Stimulated activated naive CD4-positive, alpha-beta T cell (primary cell): ENCODE data around the gene ENTPD8.
"Not testable (repeated sequence)": the region's sequence is repeated elsewhere in the genome, so short reads cannot be mapped to it uniquely, and the experiment has no call there.

Experiments
- DNase-seq, 6 experiments: peaks; one replicate each; lab custom pipeline; 2025; lab: John Stamatoyannopoulos, UW

ENTPD8 gene

DNA sequence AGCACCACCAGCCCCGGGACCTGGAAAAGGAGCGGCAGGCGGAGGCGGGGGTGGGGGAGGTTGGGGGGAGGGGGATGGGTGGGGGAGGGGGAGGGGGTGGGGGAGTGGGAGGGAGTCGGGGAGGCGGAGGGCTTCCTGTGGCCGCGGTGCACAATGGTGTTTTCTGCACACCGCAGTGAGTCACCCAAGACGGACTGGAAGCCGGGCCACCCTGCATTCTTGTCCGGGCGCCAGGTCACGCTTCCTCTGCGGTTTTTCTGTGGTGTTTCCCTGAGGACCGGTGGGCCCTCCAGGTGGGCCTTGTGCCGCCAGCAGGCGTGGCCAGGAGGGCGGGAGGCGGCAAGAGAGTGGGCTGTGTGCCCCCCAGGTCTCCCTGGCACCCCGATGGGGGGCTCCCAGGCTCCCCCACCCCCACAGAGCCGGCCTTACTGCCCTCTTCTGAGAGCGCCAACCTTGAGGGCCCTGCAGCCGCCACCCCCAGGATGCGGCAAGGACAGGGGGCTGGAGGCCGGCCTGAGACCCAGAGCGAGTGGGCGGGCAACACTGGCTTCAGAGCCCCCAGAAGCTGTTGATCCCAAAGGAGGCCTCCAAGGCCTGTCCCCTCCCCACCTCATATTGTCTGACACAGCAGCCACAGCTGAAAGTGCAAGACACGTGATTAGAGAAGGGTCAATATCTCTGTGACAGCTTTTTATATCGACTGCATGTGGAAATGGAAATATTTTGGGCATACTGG lies 29.3 kb downstream of the ENTPD8 start:
- no peak for DNase-seq

- no peak for DNase-seq
These were observed 29.9 kb downstream of the ENTPD8 start for GRCh38 chr9:137411260-137411644.

DNA sequence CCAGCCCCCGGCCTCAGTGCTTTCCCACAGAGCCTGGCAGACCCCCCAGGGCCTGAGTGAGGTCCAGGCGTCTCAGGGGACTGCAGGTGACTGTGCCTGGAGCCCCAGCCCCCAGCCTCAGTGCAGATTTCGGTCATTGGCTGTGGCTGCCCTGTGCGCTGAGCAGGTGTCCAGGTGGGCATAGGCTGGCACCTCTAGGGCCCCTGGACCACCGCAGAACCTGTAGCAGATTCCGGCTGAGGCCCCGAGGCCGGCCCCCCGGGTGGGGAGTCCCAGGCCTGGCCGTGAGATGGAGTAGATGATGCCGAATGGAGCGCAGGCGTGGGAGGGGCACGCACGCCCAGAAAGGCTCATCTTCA lies 30.3 kb downstream of the ENTPD8 start:
- DNase-seq, result no peak

DNA sequence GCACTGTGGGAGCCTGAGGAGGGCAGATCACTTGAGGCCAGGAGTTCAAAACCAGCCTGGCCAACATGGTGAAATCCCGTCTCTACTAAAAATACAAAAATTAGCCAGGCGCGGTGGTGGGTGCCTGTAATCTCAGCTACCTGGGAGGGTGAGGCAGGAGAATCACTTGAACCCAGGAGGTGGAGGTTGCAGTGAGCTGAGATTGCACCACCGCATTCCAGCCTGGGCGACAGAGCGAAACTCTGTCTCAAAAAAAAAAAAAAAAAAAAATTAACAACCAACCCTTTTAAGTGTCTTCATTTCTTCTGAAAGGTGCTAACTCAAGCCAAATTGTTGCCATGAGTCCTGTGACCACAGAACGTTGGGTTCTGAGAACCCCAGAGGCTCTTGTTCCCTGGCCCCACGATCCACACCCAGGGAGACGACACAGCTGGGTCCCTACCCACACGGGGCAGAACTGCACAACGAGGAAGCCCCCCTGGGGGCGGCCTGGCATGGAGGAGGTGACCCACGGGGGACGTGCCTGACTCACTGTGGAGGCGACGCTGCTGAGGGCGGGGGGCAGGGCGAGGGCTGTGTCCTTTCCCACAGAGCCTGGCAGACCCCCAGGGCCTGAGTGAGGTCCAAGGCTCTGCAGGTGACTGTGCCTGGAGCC lies 30.8 kb downstream of the ENTPD8 start:
- not testable (repeated sequence) for DNase-seq

DNA sequence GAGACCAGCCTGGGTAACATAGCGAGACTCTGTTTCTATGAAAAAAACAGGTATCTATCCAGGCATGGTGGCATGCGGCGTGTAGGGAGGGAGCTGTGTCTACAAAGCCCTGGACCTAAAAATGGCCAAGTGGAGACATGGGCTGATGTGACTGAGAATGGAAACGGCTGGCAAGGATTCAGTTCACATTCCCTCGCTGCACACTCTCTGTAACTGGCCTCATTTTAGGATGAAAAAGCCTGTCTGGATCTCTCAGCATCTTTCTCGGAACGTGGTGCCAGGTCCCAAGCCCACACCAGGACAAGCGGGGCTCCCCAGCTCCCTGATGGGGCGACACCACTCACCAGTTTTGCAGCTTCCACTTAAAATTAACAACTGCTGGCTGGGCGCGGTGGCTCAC lies 31.6 kb downstream of the ENTPD8 start:
- no peak for DNase-seq

DNA sequence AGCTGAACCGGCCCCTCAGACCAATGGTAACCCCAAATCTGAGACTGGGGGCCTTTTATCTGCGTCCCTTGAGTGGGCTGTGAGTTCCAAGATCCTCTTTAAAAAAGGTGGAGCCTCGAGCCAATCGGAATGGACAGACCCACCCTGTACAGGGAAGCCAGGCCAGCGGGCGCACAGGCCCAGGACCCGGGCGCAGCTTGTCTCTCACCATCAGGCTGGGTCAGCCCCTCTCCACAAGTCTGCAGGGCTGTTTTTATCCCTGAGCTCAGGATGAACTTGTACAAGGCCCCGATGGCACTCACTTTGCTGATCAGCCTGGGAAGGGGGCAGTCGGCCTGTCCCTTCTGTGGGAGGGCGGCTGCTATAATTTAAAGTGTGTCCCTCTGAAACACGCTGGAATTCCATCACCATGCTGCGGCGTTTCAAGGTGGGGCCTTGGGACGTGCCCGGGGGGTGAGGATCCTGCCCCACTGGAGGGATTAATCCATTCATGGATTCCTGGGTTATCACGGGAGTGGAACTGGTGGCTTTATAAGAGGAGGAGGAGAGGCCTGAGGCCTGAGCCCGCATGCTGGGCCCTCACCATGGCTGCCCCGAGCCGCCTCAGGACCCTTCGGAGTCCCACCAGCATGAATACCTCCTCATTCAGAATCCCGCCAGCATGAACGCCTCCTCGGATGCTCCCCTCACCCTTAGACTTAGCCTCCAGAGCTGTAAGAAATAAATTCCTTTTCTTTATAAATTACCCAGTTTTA lies 32.3 kb downstream of the ENTPD8 start:
- no peak for DNase-seq

GRCh38 chr9:137407590-137408300 lies 33.4 kb downstream of the ENTPD8 start:
- no peak for DNase-seq

GRCh38 chr9:137406876-137407589 lies 34.1 kb downstream of the ENTPD8 start:
- peak; percentile 38 to 55 (median 48) for DNase-seq

GRCh38 chr9:137406085-137406760 lies 34.9 kb downstream of the ENTPD8 start:
- DNase-seq, result no peak

GRCh38 chr9:137405677-137406081 lies 35.5 kb downstream of the ENTPD8 start:
- DNase-seq, result no peak

- no peak for DNase-seq
These were observed 36.1 kb downstream of the ENTPD8 start for GRCh38 chr9:137404961-137405567.

- DNase-seq, result no peak
These were observed 37.9 kb downstream of the ENTPD8 start for GRCh38 chr9:137403269-137403668.

DNA sequence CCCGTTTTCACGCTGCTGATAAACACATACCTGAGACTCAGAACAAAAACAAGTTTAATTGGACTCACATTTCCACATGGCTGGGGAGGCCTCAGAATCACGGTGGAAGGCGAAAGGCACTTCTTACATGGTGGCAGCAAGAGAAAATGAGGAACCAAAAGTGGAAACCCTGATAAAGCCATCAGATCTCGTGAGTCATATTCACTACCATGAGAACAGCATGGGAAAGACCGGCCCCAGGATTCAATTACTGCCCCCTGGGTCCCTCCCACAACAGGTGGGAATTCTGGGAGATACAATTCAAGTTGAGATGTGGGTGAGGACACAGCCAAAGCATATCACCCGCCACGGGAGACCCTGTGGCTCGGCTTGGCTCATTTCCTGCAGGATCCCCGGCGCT lies 38.4 kb downstream of the ENTPD8 start:
- no peak for DNase-seq

DNA sequence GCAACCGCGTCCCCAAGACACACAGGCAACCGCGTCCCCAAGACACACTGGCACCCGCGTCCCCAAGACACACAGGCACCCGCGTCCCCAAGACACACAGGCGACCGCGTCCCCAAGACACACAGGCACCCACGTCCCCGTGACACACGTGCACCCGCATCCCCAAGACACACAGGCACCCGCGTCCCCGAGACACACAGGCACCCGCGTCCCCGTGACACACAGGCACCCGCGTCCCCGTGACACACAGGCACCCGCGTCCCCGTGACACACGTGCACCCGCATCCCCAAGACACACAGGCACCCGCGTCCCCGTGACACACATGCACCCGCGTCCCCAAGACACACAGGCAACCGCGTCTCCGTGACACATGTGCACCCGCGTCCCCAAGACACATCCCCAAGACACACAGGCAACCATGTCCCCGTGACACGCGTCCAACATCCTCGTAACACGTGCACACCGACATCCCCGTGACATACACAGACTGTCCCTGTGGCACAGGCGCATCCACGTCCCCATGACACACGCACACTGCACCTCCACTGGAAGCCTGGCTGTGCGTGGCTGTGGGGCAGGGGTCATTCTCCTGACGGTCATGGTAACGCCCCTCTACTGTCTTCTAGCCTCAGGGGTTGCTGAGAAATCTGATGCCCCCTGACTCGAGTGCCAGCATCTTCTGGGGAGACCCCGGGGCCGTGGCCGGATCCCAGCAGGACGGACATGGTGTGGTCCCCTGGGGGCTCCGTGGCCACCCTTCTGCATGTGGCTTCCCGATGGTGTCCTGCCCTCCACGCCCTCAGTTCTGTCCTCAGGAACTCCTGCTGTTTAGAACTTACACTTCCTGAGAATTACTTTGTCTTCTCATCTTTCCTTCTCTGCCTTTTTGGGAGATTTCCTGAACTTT lies 42.3 kb downstream of the ENTPD8 start:
- DNase-seq, result no peak

DNA sequence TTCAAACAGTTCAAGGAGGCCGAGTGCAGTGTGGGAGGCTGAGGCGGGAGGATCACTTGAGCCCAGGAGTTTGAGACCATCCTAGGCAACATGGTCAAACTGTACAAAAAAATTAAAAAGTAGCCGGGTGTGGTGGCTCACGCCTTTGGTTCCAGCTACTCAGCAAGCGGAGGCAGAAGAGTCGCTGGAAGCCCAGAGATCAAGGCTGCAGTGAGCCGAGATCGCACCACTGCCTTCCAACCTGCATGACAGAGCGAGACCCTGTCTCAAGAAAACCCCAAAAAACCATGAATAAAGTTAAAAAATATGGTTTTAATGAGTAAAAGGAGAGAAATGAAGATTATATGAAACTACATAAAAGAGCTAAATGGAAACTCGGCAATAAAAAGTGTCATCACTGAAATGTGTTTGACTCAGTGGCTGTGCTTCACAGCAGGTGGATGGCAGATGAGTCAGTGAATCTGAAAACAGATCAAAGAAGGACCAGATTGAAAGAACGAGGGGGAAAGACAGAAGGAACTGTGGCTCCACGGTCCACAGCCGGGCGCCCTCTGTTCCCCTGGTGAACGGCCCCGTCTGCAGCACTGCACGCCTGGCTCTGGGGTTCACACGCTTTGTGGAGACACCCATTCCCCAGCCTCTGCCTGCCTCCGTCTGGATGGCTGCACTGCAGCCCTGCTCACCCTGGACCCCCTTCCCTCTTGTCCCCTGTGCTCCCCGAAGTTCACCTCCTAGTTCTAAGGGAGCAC lies 43.3 kb downstream of the ENTPD8 start:
- no peak for DNase-seq

DNA sequence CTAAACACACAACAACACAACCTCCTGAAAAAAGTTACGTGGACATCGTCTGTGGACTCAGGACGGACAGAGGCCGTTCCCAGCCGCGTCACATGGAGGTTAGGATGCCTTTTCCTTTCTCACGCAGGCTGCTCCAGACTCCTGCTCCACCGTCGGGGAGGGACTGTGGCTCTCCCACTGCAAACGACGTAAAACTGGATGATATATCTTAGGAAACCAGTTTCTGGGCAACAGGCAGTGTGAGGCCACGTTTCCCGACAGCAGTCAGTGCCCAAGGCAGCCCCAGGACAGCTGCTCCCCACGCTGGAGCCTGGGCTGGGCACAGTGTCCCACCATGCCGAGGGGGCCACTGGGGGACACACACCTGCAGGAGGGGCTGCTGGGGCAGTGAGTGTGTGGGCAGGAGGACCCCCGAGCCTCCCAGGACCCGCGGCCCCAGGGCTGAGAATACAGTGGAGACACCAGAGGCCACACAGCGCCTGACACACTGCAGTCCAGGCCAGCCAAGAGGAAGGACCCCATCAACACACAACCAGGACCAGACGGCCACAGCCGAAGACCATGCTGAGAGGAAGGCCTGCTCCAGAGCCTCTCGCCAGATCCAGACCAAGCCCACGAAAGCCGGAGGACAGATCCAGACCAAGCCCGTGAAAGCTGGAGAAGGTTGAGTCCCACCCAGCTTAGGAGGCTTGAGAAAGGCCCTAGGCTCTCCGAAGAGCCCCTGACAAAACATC lies 44.4 kb downstream of the ENTPD8 start:
- no peak for DNase-seq

DNA sequence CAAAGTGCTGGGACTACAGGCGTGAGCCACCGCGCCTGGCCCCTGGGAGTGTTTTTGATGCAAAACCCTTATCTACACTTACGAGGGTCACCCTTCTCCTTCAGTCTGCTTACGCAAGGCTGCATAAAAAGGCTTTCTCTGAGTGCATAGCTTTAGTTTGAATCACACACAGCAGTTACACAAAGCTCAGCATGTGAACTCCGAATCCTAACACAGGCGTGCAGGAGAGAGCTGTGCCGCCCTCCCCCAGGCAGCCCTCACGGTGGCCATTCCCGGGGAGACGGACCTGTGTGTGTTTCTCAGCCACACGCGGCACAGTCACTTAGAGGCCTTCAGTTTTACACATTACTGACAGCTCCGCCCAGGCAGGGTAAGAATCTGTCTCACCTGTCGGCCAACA lies 44.9 kb downstream of the ENTPD8 start:
- DNase-seq, result no peak

DNA sequence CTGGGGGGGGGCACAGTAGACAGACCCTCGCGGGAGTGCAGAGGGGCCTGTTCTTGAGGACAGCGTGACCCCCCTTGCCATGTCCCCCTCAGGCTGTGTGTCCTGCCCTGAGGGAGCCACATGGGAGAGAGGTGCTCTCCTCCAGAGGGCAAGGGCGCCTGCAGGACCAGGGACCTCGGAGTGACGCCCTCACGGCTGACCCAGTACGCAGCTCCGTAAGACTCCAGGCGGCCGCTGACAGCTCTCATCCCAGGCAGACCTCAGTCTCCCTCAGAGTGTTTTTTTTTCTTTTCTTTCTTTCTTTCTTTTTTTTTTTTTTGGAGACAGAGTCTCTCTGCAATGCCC lies 45.5 kb downstream of the ENTPD8 start:
- DNase-seq, result no peak
